DOHH2 (cell line): ENCODE results near the gene ADK.

Experiments
- H3F3A ChIP-seq: fragments of 200-600 bp; sonication (generic), shearing (Covaris generic); 2 replicates; pipeline ENCODE4 v1.6.0; 2016; ENCODE audit warnings: antibody characterized with exemption, mild to moderate bottlenecking; ENCODE audit not compliant: control insufficient read depth, insufficient read depth
- H3K27ac ChIP-seq: fragments of 200-600 bp; sonication (generic); 2 replicates; pipeline ENCODE4 v1.5.1; 2014; ENCODE audit warnings: low read depth, mild to moderate bottlenecking, low read length, moderate library complexity
- H3K27me3 ChIP-seq: fragments of 200-600 bp; sonication (generic); 2 replicates; pipeline ENCODE4 v1.6.1; 2014; ENCODE audit warnings: mild to moderate bottlenecking, low read length, mixed read lengths; ENCODE audit not compliant: control insufficient read depth
- H3K36me3 ChIP-seq: fragments of 200-600 bp; sonication (generic); 2 replicates; pipeline ENCODE4 v1.6.1; 2014; ENCODE audit warnings: mild to moderate bottlenecking, low read length, moderate library complexity, mixed read lengths; ENCODE audit not compliant: control insufficient read depth
- H3K4me1 ChIP-seq: fragments of 200-600 bp; sonication (generic); 2 replicates; pipeline ENCODE4 v1.6.1; 2014; ENCODE audit warnings: mild to moderate bottlenecking, low read length, mixed read lengths; ENCODE audit not compliant: control insufficient read depth
- H3K4me2 ChIP-seq: fragments of 200-600 bp; sonication (generic); 2 replicates; pipeline ENCODE4 v1.6.0; 2014; ENCODE audit warnings: mild to moderate bottlenecking, low read length, moderate library complexity
- H3K4me3 ChIP-seq: fragments of 200-600 bp; sonication (generic); 2 replicates; pipeline ENCODE4 v1.5.1; 2014; ENCODE audit warnings: mild to moderate bottlenecking, low read length, mixed read lengths
- H3K79me2 ChIP-seq: fragments of 200-600 bp; sonication (generic); 2 replicates; pipeline ENCODE4 v1.6.1; 2014; ENCODE audit warnings: mild to moderate bottlenecking, low read length, mixed read lengths; ENCODE audit not compliant: control insufficient read depth
- H3K9me2 ChIP-seq: fragments of 200-600 bp; sonication (generic); replicated peaks from 2 replicates; pipeline ENCODE4 v1.6.1; 2014; ENCODE audit warnings: mild to moderate bottlenecking, low read length, mixed read lengths; ENCODE audit not compliant: control insufficient read depth
- H3K9me3 ChIP-seq: fragments of 200-600 bp; sonication (generic); 2 replicates; pipeline ENCODE4 v1.6.1; 2014; ENCODE audit warnings: antibody characterized with exemption, low read length, mixed read lengths; ENCODE audit not compliant: control insufficient read depth, insufficient read depth
- H4K20me1 ChIP-seq: fragments of 200-600 bp; sonication (generic); 2 replicates; pipeline ENCODE4 v1.6.0; 2014; ENCODE audit warnings: low read depth, mild to moderate bottlenecking, antibody characterized with exemption, low read length, moderate library complexity; ENCODE audit not compliant: control insufficient read depth, insufficient read depth
- CTCF ChIP-seq: fragments of 200-600 bp; sonication (generic); IDR thresholded peaks from one replicate; pipeline ENCODE4 v1.5.1; 2014; ENCODE audit warnings: antibody characterized with exemption, mild to moderate bottlenecking, low read depth, low read length; ENCODE audit not compliant: poor library complexity, severe bottlenecking
- EZH2phosphoT487 ChIP-seq: fragments of 200-600 bp; sonication (generic); IDR thresholded peaks from 2 replicates; pipeline ENCODE4 v1.6.1; 2017; ENCODE audit warnings: borderline replicate concordance, mild to moderate bottlenecking, antibody characterized with exemption, low read length, moderate library complexity, mixed read lengths

Gene ADK

GRCh38 chr10:74690393-74690792 lies 539.4 kb downstream of the ADK start:
- Histone ChIP-seq H3K9me2 (no peaks in the 10 kb centered on the region), H3K4me1 (no peaks in the 10 kb centered on the region), H4K20me1 (no peaks in the 10 kb centered on the region), H3K4me2 (no peak overlapping the region), H3K36me3 (no peaks in the 10 kb centered on the region), H3K27ac (no peak overlapping the region), H3K9me3 (no peaks in the 10 kb centered on the region), H3K27me3 (no peaks in the 10 kb centered on the region), H3K79me2 (no peaks in the 10 kb centered on the region), H3F3A (no peaks in the 10 kb centered on the region), H3K4me3 (no peak overlapping the region)
- TF ChIP-seq CTCF (no peak), EZH2phosphoT487 (no peak)

- H3K9me2 ChIP-seq, result no peaks in the 10 kb centered on the region
- no peaks in the 10 kb centered on the region for H3K9me3 ChIP-seq
- H3K4me1 ChIP-seq, result no peaks in the 10 kb centered on the region
- no peak overlapping the region for H3K4me3 ChIP-seq
- H3K36me3 ChIP-seq, result no peaks in the 10 kb centered on the region
- no peaks in the 10 kb centered on the region for H3F3A ChIP-seq
- H3K79me2 ChIP-seq, result no peaks in the 10 kb centered on the region
- no peaks in the 10 kb centered on the region for H4K20me1 ChIP-seq
- no peak for TF ChIP-seq EZH2phosphoT487
- no peak for TF ChIP-seq CTCF
- H3K27ac ChIP-seq, result no peak overlapping the region
- H3K27me3 ChIP-seq, result no peaks in the 10 kb centered on the region
- H3K4me2 ChIP-seq, result no peak overlapping the region
Measured at GRCh38 chr10:74691164-74691563, 540.1 kb downstream of the ADK start.

- Histone ChIP-seq H3K4me2 (no peak overlapping the region), H3K27me3 (no peaks in the 10 kb centered on the region), H4K20me1 (no peaks in the 10 kb centered on the region), H3K4me1 (peaks cover 14% of the 10 kb centered on the region), H3K27ac (no peak overlapping the region), H3K9me3 (no peaks in the 10 kb centered on the region), H3K9me2 (no peaks in the 10 kb centered on the region), H3K79me2 (no peaks in the 10 kb centered on the region), H3K4me3 (no peak overlapping the region), H3F3A (no peaks in the 10 kb centered on the region), H3K36me3 (no peaks in the 10 kb centered on the region; the same call in 1 of the 2 replicates)
- TF ChIP-seq CTCF (no peak), EZH2phosphoT487 (no peak)
Measured at GRCh38 chr10:74704629-74705357, 553.8 kb downstream of the ADK start.
